ENCODE data around the gene MIP.
"Not testable (repeated sequence)": the region's sequence is repeated elsewhere in the genome, so short reads cannot be mapped to it uniquely, and the experiment has no call there.

Gene MIP

GRCh38 chr12:56401612-56402011 lies 52.8 kb downstream of the MIP start:
- DNase-seq, result not testable (repeated sequence)

- not testable (repeated sequence) for DNase-seq
Observed at GRCh38 chr12:56401125-56401524, 53.3 kb downstream of the MIP start.
